ENCODE measurements around the gene TMEM125.

The TMEM125 gene

GRCh38 chr1:43269627-43270375, at the start of gene TMEM125:
Gene TMEM125 (plus strand): TSS chr1:43269983. CDS start chr1:43272723, 2,740 bp downstream.
- DNase-seq (ENCODE audit: low read depth, low spot score): no peak
- TF ChIP-seq CTCF (IDR thresholded peaks at IDR 0.05; ENCODE audit: low read depth, low read length): no peak
- in situ Hi-C loops (cut with HindIII; ENCODE audit: low sequenced_read_pairs): no loop called here
- H3K4me3 ChIP-seq (ENCODE audit: low read depth, low read length): no peak within 1 kb of the TSS

DNA sequence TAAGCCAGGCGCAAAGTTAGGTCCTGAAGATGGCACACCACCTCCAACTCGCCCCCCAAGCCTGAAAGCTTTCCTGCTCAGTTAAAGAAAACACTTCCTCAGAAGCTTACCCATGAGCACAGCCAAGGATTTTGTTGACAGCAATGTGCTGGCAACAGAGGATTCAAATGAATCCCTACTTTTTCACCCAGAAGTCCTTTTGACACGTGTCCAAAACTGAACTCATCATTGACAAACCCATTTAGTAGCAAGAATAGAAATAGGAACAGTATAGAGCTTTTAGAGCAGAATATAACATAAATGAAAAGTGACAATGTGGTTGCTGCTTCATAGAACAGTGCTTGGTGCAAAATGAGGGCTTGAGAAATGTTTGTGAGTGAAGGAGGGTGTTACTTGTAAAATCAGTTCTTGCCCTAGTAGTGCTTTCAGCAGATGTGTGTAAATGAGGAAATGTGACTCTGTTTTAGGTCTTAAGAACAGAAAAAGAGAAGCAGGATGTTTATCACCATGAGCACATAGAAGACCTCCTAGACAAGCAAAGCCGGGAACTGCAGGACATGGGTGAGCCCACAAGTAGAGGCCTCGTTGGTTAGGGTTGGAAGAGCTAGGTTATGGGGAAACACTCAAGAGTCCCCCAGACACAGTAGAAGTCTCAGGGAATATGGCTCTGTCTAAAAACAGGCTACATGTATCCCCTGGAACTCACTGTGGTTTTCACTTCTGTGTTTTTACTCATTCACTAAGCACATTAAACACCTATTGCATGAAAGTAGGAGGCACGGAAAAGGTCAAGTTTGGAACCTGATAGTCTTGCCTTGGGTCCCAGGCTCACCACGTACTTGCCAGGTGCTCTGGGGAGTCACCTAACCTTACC, 48.6 kb upstream of the TMEM125 start:
- in situ Hi-C loops (cut with HindIII; ENCODE audit: low sequenced_read_pairs): no loop called here
- H3K4me3 ChIP-seq (ENCODE audit: low read depth, low read length): no peak overlapping the region
- DNase-seq (ENCODE audit: low read depth, low spot score): no peak
- no peak for TF ChIP-seq CTCF (IDR thresholded peaks at IDR 0.05; ENCODE audit: low read depth, low read length)

DNA sequence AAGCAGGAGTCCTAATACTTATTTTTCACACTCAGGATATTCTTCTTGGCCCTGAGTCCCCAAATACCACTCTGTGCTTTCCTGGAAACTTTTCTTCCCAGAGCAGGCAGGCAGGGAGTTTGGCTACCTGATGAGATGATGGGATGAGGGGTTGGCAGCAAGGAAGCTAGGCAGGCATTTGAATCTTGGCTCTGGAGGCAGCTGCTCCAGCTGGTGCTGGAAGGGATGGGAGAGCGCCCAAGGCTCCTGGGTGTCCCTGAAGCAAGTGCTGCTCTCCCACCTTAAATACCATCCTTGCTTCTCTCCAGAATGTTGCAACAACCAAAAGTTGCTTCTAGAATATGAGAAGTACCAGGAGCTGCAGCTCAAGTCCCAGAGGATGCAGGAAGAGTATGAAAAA, 48.0 kb upstream of the TMEM125 start:
- DNase-seq (ENCODE audit: low read depth, low spot score): no peak
- in situ Hi-C loops (cut with HindIII; ENCODE audit: low sequenced_read_pairs): no loop called here
- no peak overlapping the region for H3K4me3 ChIP-seq (ENCODE audit: low read depth, low read length)
- TF ChIP-seq CTCF (IDR thresholded peaks at IDR 0.05; ENCODE audit: low read depth, low read length): no peak

- H3K4me3 ChIP-seq (ENCODE audit: low read depth, low read length): no peak overlapping the region
- in situ Hi-C loops (cut with HindIII; ENCODE audit: low sequenced_read_pairs): no loop called here
- no peak for DNase-seq (ENCODE audit: low read depth, low spot score)
- TF ChIP-seq CTCF (IDR thresholded peaks at IDR 0.05; ENCODE audit: low read depth, low read length): no peak
Observed at GRCh38 chr1:43222879-43223278, 46.9 kb upstream of the TMEM125 start.

GRCh38 chr1:43225168-43225567, 44.6 kb upstream of the TMEM125 start:
- no peak for TF ChIP-seq CTCF (IDR thresholded peaks at IDR 0.05; ENCODE audit: low read depth, low read length)
- no peak for DNase-seq (ENCODE audit: low read depth, low spot score)
- in situ Hi-C loops (cut with HindIII; ENCODE audit: low sequenced_read_pairs): no loop called here
- H3K4me3 ChIP-seq (ENCODE audit: low read depth, low read length): no peak overlapping the region

- peak; percentile 62 for DNase-seq (ENCODE audit: low read depth, low spot score)
- in situ Hi-C loops (cut with HindIII; ENCODE audit: low sequenced_read_pairs): no loop called here
- TF ChIP-seq CTCF (IDR thresholded peaks at IDR 0.05; ENCODE audit: low read depth, low read length): peak; percentile 93
- no peak overlapping the region for H3K4me3 ChIP-seq (ENCODE audit: low read depth, low read length)
Observed at GRCh38 chr1:43227143-43227764, 42.5 kb upstream of the TMEM125 start.
